ENCODE data around the gene ZNF692. TPM values are rescaled to one million over a fixed set of nuclear protein-coding genes. Genes with fewer than 3 reads are reported as not detected.
"Not testable (repeated sequence)": the region's sequence is repeated elsewhere in the genome, so short reads cannot be mapped to it uniquely, and the experiment has no call there.

ZNF692 gene
- total RNA-seq, 4 donors from 2014 or later, result 18.4 to 30.6 (median 24.8) TPM

DNA sequence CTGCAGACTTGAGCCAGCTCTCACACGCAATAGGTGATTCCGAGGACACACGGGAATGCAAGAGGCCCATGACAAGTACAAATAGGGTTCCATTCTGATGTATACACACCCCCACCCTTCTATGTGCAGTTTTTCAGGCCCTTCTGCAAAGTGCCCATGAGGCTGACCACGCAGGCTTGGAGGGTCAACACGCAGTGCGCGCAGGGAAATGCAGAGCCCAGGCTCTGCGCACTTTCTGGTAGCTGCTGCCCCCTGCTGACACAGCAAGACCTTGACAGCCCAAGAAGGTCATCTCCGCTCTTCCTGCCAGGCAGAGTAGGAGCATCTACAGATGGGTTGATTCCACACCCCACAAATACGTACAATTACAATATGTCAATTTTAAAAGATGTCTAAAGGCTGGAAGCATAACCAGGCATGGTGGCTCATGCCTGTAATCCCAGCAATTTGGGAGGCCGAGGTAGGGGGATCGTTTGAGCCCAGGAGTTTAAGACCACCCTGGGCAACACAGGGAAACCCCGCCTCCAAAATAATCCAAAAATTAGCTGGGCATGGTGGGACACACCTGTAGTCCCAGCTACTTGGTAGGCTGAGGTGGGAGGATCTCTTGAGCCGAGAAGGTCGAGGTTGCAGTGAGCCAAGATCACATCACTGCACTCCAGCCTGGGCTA lies 51.7 kb downstream of the ZNF692 start:
- no peak for ATAC-seq (ENCODE audit: low FRiP score)
- no peak for DNase-seq (ENCODE audit: low spot score)

DNA sequence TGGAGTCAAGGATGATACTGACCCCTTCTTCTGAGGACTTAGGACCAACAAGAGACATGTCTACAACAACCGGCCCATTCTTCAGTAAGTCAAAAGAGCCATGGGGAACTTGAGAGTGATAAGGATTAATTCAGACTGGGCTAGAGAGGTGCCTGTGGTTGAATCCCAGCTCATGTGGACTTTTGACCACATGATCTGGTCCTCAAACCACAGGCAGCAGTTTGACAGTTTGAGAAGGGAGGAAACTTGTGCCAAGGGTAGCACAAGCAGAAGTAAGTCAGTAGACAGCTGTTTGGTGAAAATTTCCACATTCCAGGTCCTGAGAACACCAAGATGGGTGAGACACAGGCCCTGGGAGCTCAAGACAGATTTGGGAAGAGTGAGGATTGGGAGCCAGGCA lies 53.0 kb downstream of the ZNF692 start:
- ATAC-seq (ENCODE audit: low FRiP score) (no peak), DNase-seq (ENCODE audit: low spot score) (no peak)
- TF ChIP-seq, protein P1, sequence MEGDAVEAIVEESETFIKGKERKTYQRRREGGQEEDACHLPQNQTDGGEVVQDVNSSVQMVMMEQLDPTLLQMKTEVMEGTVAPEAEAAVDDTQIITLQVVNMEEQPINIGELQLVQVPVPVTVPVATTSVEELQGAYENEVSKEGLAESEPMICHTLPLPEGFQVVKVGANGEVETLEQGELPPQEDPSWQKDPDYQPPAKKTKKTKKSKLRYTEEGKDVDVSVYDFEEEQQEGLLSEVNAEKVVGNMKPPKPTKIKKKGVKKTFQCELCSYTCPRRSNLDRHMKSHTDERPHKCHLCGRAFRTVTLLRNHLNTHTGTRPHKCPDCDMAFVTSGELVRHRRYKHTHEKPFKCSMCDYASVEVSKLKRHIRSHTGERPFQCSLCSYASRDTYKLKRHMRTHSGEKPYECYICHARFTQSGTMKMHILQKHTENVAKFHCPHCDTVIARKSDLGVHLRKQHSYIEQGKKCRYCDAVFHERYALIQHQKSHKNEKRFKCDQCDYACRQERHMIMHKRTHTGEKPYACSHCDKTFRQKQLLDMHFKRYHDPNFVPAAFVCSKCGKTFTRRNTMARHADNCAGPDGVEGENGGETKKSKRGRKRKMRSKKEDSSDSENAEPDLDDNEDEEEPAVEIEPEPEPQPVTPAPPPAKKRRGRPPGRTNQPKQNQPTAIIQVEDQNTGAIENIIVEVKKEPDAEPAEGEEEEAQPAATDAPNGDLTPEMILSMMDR (IDR thresholded peaks at IDR 0.05), result no peak

More for the DNA sequence above, 51.7 kb downstream of the ZNF692 start:
- TF ChIP-seq, protein P1 (IDR thresholded peaks at IDR 0.05), result peak in 1 of 3 donors; percentile 46

DNA sequence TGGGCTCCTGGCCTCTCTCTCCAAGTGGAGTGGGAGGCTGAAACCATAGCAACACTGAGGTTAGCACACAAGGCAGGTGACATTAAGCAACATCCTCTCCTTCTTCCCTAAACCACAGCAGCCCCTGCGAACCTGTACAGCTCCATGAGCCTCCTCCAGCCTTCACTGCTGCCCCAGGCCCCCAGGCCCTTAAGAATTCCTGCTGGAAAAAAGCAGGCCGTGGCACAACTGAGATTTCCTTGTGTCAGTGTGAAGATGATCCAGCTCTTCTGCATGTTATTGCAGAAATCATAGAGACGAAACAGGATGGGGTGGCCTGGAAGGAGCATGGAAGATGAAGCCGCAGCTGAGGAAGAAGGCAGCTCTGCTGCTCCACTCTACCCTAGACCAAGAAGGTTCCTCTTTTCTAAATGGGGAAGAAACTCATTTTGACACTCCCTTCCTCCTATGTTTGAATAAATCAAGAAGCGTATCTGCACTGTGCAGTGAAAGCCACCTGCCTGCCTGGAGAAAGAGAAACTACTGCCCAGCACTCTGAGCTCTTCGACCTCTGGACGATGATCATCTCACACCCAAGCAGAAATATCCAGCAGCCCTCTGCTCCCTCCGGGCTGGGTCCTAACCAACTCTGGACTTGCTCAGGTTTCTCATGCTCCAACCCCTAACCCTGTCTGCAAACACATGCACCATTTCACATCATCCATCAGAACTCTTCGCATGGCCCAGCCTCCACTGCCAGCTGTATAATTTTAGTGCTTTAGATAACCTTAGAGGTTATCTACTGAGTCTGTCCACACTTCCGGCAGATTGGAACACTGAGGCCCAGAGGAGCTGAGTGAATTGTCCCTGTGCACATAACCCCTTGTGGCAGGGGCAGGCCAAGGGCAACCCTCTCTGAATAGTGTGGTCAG lies 53.9 kb downstream of the ZNF692 start:
- ATAC-seq (ENCODE audit: low FRiP score), result no peak
- no peak for DNase-seq (ENCODE audit: low spot score)

DNA sequence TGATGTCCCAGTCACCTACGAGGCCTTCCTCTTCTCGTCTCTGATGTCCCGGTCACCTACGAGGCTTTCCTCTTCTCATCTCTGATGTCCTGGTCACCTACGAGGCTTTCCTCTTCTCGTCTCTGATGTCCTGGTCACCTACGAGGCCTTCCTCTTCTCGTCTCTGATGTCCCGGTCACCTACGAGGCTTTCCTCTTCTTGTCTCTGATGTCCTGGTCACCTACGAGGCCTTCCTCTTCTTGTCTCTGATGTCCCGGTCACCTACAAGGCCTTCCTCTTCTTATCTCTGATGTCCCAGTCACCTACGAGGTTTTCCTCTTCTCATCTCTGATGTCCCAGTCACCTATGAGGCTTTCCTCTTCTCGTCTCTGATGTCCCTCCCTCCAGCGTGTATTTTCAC lies 55.4 kb downstream of the ZNF692 start:
- not testable (repeated sequence) for ATAC-seq (ENCODE audit: low FRiP score); DNase-seq (ENCODE audit: low spot score)

More for the DNA sequence above, 53.9 kb downstream of the ZNF692 start:
- TF ChIP-seq, protein P1 (IDR thresholded peaks at IDR 0.05), result no peak

DNA sequence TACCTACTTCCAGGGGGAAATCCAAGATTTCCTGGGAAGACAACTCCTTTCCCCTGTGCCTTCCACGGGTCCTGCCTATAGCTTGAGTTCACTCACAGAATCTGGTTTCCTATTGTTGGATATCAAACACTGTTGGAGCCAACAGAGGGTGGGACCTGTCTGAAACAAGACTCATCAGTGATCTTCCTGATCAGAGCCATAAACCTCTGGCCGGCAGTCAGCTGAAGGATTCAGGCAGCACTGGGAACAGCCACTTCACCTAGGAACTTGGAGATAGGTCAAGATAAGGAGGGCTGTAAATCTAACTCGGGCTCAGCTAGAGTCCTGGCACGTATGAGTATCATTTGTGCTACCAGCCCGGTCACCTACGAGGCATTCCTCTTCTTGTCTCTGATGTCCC lies 56.4 kb downstream of the ZNF692 start:
- no peak for DNase-seq (ENCODE audit: low spot score)
- no peak for ATAC-seq (ENCODE audit: low FRiP score)
- TF ChIP-seq, protein P1 (IDR thresholded peaks at IDR 0.05), result no peak

DNA sequence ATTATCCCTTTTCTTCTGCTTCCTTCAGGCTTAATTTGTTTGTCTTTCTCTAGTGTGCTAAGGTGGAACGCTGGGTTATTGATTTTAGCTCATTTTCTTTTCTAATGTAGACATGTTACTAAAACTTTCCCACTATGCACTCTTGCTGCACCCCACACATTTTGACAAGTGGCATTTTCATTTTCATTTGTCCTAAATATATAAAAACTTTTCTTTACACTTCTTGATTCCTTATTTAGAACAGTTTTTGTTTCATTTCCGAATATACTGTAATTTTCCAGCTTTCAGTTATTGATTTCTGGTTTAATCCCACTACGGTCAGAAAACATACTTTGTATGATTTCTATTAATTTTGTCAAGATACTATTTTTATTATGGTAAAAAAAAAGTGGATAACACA lies 58.4 kb downstream of the ZNF692 start:
- DNase-seq (ENCODE audit: low spot score) (no peak), ATAC-seq (ENCODE audit: low FRiP score) (no peak)
- TF ChIP-seq, protein P1 (IDR thresholded peaks at IDR 0.05), result no peak

Small RNA genes within 50 kb of the gene (small RNA-seq; reads per million reads assigned to genes)
- gene MIR3124, result not detected

Other genes starting within 250 kb of the ZNF692 start
- not detected for gene OR2T11, start 224.0 kb downstream of the ZNF692 start, total RNA-seq
- gene OR2T35, start 213.8 kb downstream of the ZNF692 start, total RNA-seq, result not detected
- gene OR2T27, start 203.6 kb downstream of the ZNF692 start, total RNA-seq, result not detected
- gene OR14I1, start 156.3 kb downstream of the ZNF692 start, total RNA-seq, result not detected
- gene LYPD8, start 103.3 kb downstream of the ZNF692 start, total RNA-seq, result not detected
- 10 to 100 TPM in 3 of 4 donors, 1 to 10 TPM in 1; 9.7 to 20.0 (median 15.2) TPM for gene SH3BP5L, start 33.2 kb downstream of the ZNF692 start, total RNA-seq
- gene ZNF672, start 20.9 kb downstream of the ZNF692 start, total RNA-seq, result 10 to 100 TPM; 25.5 to 40.8 (median 26.8) TPM
- gene PGBD2, start 47.1 kb upstream of the ZNF692 start, total RNA-seq, result 1 to 10 TPM; 2.6 to 5.6 (median 4.3) TPM

All from omental fat pad (tissue), 4 donors.